ENCODE measurements around the gene ZBTB25.

ZBTB25 gene

GRCh38 chr14:64409126-64409920 lies 94.3 kb downstream of the ZBTB25 start:
- no peak for TF ChIP-seq Cebpa-rat (IDR thresholded peaks at IDR 0.05)
- Histone ChIP-seq H3K9me3 (replicated peaks in 1 of 11) (no peaks in the 10 kb centered on the region), H3K4me1 (no peaks in the 10 kb centered on the region), H3K36me3 (peaks cover 47 to 100% (median 86%) of the 10 kb centered on the region in 11 experiments), H3K9ac (no peak overlapping the region), H3K4me3 (no peak overlapping the region), H3K27ac (no peak overlapping the region), H3K4me2 (no peak overlapping the region), H4K20me1 (peaks cover 0 to 59% (median 31%) of the 10 kb centered on the region in 11 experiments; a peak in 13 of 22 replicates), H3K27me3 (no peaks in the 10 kb centered on the region)

GRCh38 chr14:64407329-64407728 lies 96.3 kb downstream of the ZBTB25 start:
- no peak for TF ChIP-seq Cebpa-rat (IDR thresholded peaks at IDR 0.05)
- H3K36me3 ChIP-seq, result peaks cover 48 to 100% (median 86%) of the 10 kb centered on the region in 11 experiments
- H3K4me3 ChIP-seq, result no peak overlapping the region
- no peak overlapping the region for H3K4me2 ChIP-seq
- no peaks in the 10 kb centered on the region for H3K4me1 ChIP-seq
- no peak overlapping the region for H3K9ac ChIP-seq
- H3K27me3 ChIP-seq, result no peaks in the 10 kb centered on the region
- no peak overlapping the region for H3K27ac ChIP-seq
- no peaks in the 10 kb centered on the region for H3K9me3 ChIP-seq (replicated peaks in 1 of 11)
- peaks cover 0 to 74% (median 31%) of the 10 kb centered on the region in 11 experiments; a peak in 13 of 22 replicates for H4K20me1 ChIP-seq

GRCh38 chr14:64405295-64405694 lies 98.3 kb downstream of the ZBTB25 start:
- Histone ChIP-seq H3K27me3 (no peaks in the 10 kb centered on the region), H3K27ac (no peak overlapping the region), H3K9me3 (replicated peaks in 1 of 11) (no peaks in the 10 kb centered on the region), H3K36me3 (peaks cover 46 to 100% (median 85%) of the 10 kb centered on the region in 11 experiments), H4K20me1 (peaks cover 0 to 73% (median 28%) of the 10 kb centered on the region in 11 experiments; a peak in 13 of 22 replicates), H3K4me3 (no peak overlapping the region), H3K4me2 (no peak overlapping the region), H3K9ac (no peak overlapping the region), H3K4me1 (no peaks in the 10 kb centered on the region)
- no peak for TF ChIP-seq Cebpa-rat (IDR thresholded peaks at IDR 0.05)

GRCh38 chr14:64401949-64402348 lies 101.7 kb downstream of the ZBTB25 start:
- Histone ChIP-seq H4K20me1 (peaks cover 0 to 74% (median 35%) of the 10 kb centered on the region in 11 experiments; a peak in 11 of 22 replicates), H3K36me3 (peaks cover 46 to 93% (median 70%) of the 10 kb centered on the region in 11 experiments), H3K9me3 (replicated peaks in 1 of 11) (no peaks in the 10 kb centered on the region), H3K4me1 (no peaks in the 10 kb centered on the region), H3K4me2 (no peak overlapping the region), H3K27me3 (no peaks in the 10 kb centered on the region), H3K4me3 (no peak overlapping the region), H3K27ac (no peak overlapping the region), H3K9ac (no peak overlapping the region)
- TF ChIP-seq Cebpa-rat (IDR thresholded peaks at IDR 0.05), result no peak

- Histone ChIP-seq H3K27ac (no peak overlapping the region), H3K36me3 (peaks cover 46 to 83% (median 62%) of the 10 kb centered on the region in 11 experiments), H3K9me3 (replicated peaks in 1 of 11) (no peaks in the 10 kb centered on the region), H3K4me3 (no peak overlapping the region), H3K4me1 (no peaks in the 10 kb centered on the region), H4K20me1 (peaks cover 0 to 64% (median 34%) of the 10 kb centered on the region in 11 experiments; a peak in 11 of 22 replicates), H3K4me2 (no peak overlapping the region), H3K9ac (0 out of 22 replicates have a peak overlapping the region, but pooled peaks of 1 of the 11 experiments have one; percentile 9), H3K27me3 (no peaks in the 10 kb centered on the region)
- no peak for TF ChIP-seq Cebpa-rat (IDR thresholded peaks at IDR 0.05)
These were observed 102.7 kb downstream of the ZBTB25 start for GRCh38 chr14:64400829-64401459.
